HPDE6-E6E7 (cell line): ENCODE data around the gene CLEC4M.
"Not testable (repeated sequence)": the region's sequence is repeated elsewhere in the genome, so short reads cannot be mapped to it uniquely, and the experiment has no call there.

Source experiments
- DNase-seq: peaks from one replicate; pipeline ENCODE4 v3.0.0; 2011; ENCODE audit warnings: missing footprints; ENCODE audit errors: extremely low spot score

Gene CLEC4M

DNA sequence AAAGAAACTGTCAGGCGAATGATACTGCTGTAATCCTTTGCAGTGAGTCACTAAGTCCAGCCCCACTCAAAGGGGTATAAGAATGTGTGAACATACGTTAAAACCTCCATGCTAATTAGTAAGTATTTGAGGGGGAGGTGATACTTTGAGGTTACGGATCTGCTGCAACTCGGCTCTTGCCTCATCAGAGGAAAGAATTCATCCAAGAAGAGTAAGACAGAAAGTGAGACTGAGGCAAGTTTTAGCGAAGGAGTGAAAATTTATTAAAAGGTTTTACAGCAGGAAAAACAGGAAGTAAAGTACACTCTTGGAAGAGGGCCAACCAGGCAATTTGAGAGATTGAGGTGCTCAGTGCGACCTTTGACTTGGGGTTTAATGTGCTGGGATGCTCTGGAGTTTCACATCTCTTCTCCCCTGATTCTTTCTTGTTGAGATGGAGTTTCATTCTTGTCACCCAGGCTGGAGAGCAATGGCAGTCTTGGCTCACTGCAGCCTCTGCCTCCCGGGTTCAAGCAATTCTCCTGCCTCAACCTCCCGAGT is 9.8 kb downstream of the CLEC4M start:
- DNase-seq, result peak; percentile 23

- DNase-seq, result no peak
Observed at GRCh38 chr19:7773841-7774240, 10.8 kb downstream of the CLEC4M start.

DNA sequence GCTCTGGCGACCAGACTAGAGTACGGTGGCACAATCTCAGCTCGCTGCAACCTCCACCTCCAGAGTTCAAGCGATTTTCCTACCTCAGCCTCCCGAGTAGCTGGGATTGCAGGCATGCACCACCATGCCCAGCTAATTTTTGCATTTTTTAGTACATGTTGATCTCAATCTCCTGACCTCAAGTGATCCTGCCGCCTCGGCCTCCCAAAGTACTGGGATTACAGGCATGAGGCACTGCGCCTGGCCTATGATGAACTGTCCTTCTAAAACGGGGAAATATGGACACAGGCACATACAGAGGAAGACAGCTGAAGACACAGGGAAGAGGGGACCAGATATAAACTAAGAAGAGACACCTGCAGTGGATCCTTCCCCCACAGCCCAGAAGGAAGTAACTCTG is 12.7 kb downstream of the CLEC4M start:
- DNase-seq, result no peak

GRCh38 chr19:7778081-7778480 is 15.0 kb downstream of the CLEC4M start:
- DNase-seq, result no peak

- no peak for DNase-seq
Observed at GRCh38 chr19:7779631-7780486, 16.8 kb downstream of the CLEC4M start.

GRCh38 chr19:7781157-7781556 is 18.1 kb downstream of the CLEC4M start:
- no peak for DNase-seq

- DNase-seq, result peak; percentile 41
Observed at GRCh38 chr19:7783991-7784423, 21.0 kb downstream of the CLEC4M start.

DNA sequence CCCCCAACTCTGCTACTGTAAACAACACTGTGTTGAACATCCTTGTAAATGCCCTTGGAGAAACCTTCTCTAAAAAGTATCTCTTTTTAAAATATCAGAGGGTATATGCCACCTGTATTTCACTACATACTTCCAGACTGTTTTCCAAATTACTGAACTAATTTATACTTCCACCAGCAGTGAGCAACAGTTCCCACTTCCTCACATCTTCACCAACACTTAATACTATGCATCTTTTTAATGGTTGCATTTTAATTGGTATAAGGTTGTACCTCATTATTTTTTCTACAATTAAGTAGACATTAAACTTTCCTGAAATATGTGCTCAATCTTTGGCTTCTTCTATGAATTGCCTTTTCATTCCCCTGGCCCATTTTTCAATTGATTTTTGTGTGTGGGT is 21.8 kb downstream of the CLEC4M start:
- DNase-seq, result no peak

DNA sequence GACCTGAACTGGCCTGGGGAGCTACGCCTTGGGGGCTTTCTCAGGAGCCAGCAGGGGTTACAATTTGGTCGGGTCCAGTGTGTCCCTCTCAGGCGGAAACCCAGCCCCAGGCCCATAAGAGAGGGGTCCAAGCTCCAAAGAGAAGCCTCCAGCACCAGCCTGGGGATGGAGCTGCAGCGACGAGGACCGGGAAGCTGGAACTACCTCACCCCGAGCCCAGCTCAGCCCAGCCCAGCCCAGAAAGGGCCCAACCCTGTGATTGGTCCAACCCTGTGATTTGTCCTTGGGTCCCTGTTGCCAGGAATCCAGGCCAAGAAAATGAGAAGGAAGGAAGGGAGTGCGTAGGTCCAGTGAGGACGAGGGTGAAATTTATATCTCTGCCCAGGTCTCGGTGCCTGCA is 24.1 kb downstream of the CLEC4M start:
- no peak for DNase-seq

DNA sequence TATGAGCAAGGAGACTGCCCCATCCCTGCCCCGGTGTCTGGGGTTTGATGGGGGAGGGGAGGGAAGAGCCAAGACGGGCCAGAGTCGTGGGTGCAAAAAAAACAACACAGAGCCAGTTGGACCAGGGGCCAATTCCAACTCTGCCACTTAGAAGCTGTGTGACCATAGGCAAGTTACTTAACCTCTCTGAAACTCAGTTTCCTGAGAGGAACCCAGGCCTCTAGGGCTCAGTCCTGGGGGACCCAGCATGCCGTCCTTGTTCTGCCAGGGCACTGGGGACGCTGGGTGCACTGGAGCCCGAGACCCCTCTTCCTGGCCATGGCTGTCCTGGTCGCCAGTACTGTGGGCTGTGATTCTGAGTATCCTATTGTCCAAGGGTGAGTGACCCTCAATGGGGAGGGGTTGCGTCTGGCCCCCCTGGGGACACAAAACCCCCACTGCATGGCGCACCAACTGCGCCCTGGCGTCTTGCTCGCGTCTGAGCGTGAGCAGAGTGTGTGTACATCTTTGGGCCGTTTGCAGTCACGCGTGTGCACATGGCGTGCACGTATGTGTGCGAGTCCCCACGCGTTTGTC is 24.6 kb downstream of the CLEC4M start:
- no peak for DNase-seq

DNA sequence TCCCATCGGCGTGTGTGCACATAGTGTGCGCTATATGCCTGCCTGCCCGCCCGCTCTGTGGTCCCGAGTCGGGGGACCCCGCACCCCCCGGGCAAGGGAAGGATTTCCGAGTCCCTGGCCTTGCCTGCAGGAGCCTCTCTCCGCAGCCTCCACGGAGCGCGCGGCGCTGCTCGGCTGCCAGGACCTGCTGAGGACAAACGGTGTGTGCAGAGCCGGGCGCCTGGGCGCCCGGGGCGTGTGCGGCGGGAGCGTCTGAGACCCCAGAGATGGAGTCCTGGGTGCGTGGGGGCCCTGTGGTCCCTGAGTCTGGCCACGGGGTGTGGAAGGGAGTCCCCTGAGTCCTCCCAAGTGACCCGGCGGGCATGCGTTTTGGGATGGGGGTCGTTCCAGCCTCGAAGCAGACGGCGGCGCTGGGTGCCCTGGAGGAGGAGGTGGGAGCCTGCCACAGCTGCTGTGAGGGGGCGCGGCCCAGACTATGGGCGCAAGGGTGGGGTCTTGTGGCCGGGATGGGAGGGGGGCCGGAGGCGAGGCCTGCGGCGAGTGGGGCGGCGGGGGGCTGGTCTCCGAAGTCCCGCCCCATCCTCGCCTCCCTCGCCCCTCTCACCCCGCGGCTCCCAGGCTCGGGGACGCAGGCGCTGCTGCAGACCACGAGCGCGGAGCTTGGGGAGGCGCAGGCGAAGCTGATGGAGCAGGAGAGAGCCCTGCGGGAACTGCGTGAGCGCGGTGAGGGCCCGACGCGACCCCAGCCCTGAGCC is 25.3 kb downstream of the CLEC4M start:
- DNase-seq, result no peak

DNA sequence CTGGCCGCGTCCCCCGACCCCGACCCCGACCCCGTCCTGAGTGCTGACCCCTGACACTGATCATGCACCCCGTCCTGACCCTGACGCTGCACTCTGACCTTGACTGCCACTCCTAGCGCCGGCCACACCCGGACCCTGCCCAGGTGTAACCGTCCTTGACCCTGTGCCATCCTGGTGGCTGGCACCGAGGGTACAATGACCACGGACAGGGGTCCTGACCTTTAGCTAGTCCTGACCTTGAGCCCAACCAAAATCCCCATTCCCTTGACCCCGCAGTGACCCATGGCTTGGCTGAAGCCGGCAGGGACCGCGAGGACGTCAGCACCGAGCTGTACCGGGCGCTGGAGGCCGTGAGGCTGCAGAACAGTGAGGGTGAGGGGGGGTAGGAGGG is 25.9 kb downstream of the CLEC4M start:
- no peak for DNase-seq

DNA sequence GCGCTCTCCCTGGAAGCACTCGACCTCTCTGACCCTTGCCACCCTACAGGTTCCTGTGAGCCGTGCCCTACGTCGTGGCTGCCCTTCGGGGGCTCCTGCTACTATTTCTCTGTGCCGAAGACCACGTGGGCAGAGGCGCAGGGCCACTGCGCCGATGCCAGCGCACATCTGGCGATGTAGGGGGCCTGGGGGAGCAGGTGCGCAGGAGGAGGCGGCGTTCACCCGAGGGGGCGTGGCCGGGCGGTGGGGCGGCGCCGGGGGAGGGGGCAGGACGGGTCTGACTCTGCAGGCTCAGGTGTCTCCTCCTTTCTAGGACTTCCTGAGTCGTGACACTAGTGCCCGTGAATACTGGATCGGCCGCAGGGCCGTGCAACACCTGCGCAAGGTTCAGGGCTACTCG is 26.4 kb downstream of the CLEC4M start:
- DNase-seq, result no peak

DNA sequence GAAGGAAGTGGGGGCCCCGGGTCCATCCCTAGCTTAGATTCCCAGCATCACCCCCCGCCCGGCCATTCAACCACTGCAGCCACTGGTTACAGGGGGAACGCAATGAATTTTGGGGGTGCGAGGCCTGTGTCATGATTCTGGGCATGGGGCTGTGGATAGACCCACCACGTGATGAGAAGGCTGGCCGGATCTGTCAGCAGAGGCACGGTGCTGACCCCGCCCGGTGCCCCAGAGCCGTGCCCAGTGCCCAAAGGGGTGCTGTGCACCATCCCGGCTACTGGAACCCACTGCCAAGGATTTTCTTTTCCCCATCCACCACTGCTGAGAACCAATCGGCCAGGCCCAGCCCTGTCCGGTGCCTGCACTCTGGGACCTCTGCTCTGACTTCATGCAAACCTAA is 27.4 kb downstream of the CLEC4M start:
- DNase-seq, result no peak

GRCh38 chr19:7792281-7792680 is 29.2 kb downstream of the CLEC4M start:
- DNase-seq, result no peak

DNA sequence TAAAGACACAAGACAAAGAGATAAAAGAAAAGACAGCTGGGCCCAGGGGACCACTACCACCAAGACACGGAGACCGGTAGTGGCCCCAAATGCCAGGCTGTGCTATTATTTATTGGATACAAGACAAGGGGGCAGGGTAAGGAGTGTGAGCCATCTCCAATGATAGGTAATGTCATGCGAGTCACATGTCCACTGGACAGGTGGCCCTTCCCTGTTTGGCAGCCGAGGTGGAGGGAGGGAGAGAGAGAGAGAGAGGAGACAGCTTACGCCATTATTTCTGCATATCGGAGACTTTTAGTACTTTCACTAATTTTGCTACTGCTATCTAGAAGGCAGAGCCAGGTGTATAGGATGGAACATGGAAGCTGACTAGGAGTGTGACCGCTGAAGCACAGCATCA is 29.7 kb downstream of the CLEC4M start:
- DNase-seq, result not testable (repeated sequence)

DNA sequence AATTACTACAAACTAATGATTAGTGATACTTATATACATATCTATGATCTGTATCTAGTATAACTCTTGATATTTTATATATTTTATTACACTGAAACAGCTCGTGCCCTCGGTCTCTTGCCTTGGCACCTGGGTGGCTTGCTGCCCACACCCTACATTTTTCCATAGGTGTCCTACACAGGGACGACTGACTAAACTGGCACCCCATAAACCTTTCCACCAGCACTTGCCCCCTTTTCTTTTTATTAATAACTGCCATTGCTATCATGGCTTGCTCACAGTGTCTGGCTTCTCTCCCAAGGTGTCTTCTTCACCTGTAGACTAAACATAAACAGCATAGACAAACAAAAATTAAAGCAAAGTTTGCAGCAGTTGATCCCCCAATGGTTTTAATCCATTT is 30.4 kb downstream of the CLEC4M start:
- DNase-seq, result no peak

DNA sequence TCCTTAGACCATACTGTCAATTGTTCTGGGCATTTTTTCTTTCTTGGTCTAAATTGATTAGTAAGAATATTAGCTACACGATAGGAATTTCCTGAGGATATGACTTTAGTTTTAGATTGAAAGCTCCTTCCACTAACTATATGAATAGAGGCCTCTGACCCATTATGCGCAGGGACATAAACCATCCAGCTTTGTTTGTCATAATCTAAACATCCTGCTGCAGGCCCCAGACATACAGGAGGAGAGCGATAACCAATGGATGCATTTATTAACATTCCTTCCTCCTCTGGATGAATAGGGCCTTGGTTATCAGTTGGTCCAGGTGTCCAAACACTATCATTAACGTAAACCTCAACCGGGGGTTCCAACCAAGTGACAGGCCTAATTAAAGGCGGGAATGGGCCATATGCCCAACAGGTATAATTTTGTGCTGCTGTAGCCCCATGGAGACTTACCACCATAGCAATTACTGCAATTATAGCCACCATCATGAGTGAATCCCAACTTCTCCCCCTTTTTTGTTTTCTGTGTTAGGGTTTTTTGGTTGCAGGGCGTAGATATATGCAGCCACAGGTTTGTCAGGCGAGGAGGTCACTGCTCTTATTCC is 32.6 kb downstream of the CLEC4M start:
- DNase-seq, result no peak

- peak; percentile 20 for DNase-seq
Observed at GRCh38 chr19:7799640-7800355, 36.8 kb downstream of the CLEC4M start.

DNA sequence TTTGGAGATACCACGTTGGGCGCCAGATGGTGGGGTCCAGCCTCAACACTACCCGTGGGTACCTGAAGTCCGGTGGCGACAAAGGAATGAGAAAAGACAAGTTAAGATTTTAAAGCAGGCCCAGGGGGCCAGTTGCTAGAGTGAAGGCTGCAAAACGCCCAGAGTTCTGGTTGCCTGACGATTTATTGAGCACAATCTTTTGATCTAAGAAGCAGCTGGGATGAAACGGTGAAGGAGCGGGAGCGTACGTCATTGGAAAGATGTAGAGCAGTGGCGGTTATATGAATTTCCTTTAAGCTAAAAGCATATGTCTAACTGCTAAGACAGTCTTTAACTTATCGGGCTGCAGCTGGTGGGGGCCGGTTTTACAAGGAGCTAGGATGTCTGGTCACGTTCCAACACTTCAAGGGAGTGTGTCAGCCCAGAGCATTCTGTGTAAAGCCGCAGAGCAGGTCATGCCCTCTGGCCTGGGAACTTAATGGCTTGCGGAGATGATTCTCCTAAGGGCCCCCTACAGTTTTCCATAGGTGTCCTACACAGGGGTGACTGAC is 38.1 kb downstream of the CLEC4M start:
- no peak for DNase-seq

GRCh38 chr19:7806234-7806633 is 43.2 kb downstream of the CLEC4M start:
- DNase-seq, result no peak
